Suprapubic skin (tissue), 4 donors: ENCODE data around the gene ZSWIM6. TPM values are rescaled to one million over a fixed set of nuclear protein-coding genes. Genes with fewer than 3 reads are reported as not detected.

Experiments
- DNase-seq, 2 donors: peaks; one replicate each; pipeline ENCODE4 v3.0.0-alpha.2; 2019; ENCODE audit warnings: low spot score in 2 of 2
- H3K27ac ChIP-seq: fragments of 200-600 bp; sonication (generic); one replicate; pipeline ENCODE4 v1.5.1; 2019
- H3K27me3 ChIP-seq: fragments of 200-600 bp; sonication (generic); one replicate; pipeline ENCODE4 v1.5.1; 2019
- H3K36me3 ChIP-seq: fragments of 200-600 bp; sonication (generic); one replicate; pipeline ENCODE4 v1.5.1; 2019
- H3K4me1 ChIP-seq: fragments of 200-600 bp; sonication (generic); one replicate; pipeline ENCODE4 v1.5.1; 2019
- H3K4me3 ChIP-seq: fragments of 200-600 bp; sonication (generic); one replicate; pipeline ENCODE4 v1.5.1; 2019; ENCODE audit warnings: mild to moderate bottlenecking
- H3K9me3 ChIP-seq: fragments of 200-600 bp; sonication (generic); one replicate; pipeline ENCODE4 v1.5.1; 2019
- EP300 ChIP-seq: sonication (generic); formaldehyde crosslinking; IDR thresholded peaks from one replicate; pipeline ENCODE4 v1.6.1; 2017; ENCODE audit warnings: antibody characterized with exemption
- POLR2A ChIP-seq, 2 donors: fragments of 450-650 bp; IDR thresholded peaks; one replicate each; pipeline ENCODE4 v1.6.1; 2017; ENCODE audit warnings: antibody characterized with exemption in 2 of 2, mild to moderate bottlenecking in 2 of 2, moderate library complexity in 2 of 2
- POLR2AphosphoS5 ChIP-seq, 3 donors: sonication (generic); formaldehyde crosslinking; IDR thresholded peaks; one replicate each; pipeline ENCODE4 v1.6.1; 2017; ENCODE audit warnings: antibody characterized with exemption in 3 of 3
- WGBS: methylation state at CpG from one replicate; pipeline ENCODE4 v1.1.5; 2018; 5-methylcytosine and 5-hydroxymethylcytosine counted together
- total RNA-seq, 4 donors: library from RNA; depleted of rRNA; stranded (reverse); fragments of >200 nt; gene quantifications; one replicate each; pipeline ENCODE4 v1.1.0, GENCODE V29; 2016
- TF ChIP-seq, protein P1 (sequence below), 2 donors: fragments of 200-600 bp in 1 of 2; fragments of 450-650 bp in 1 of 2; sonication (generic) in 1 of 2; IDR thresholded peaks; one replicate each; pipeline ENCODE4 v1.5.1; 2016 to 2019; ENCODE audit warnings: antibody characterized with exemption in 2 of 2, mild to moderate bottlenecking in 1 of 2, moderate library complexity in 1 of 2

Gene ZSWIM6
- total RNA-seq, 4 donors from 2014 or later, result 7.3 to 12.2 (median 8.2) TPM

- no peak overlapping the region for H3K27ac ChIP-seq
- H3K4me3 ChIP-seq, result no peak overlapping the region
- TF ChIP-seq EP300, result no peak
- TF ChIP-seq POLR2AphosphoS5 (IDR thresholded peaks at IDR 0.05), result no peak
- no peak for TF ChIP-seq POLR2A (IDR thresholded peaks at IDR 0.05)
- TF ChIP-seq, protein P1, sequence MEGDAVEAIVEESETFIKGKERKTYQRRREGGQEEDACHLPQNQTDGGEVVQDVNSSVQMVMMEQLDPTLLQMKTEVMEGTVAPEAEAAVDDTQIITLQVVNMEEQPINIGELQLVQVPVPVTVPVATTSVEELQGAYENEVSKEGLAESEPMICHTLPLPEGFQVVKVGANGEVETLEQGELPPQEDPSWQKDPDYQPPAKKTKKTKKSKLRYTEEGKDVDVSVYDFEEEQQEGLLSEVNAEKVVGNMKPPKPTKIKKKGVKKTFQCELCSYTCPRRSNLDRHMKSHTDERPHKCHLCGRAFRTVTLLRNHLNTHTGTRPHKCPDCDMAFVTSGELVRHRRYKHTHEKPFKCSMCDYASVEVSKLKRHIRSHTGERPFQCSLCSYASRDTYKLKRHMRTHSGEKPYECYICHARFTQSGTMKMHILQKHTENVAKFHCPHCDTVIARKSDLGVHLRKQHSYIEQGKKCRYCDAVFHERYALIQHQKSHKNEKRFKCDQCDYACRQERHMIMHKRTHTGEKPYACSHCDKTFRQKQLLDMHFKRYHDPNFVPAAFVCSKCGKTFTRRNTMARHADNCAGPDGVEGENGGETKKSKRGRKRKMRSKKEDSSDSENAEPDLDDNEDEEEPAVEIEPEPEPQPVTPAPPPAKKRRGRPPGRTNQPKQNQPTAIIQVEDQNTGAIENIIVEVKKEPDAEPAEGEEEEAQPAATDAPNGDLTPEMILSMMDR (IDR thresholded peaks at IDR 0.05), result no peak
- no peaks in the 10 kb centered on the region for H3K36me3 ChIP-seq
- DNase-seq, result no peak
- no peaks in the 10 kb centered on the region for H3K9me3 ChIP-seq
- WGBS, result 83% methylated on average over 4 of the region's 4 CpGs
- peaks cover 12% of the 10 kb centered on the region for H3K4me1 ChIP-seq
- H3K27me3 ChIP-seq, result no peaks in the 10 kb centered on the region
These were observed 132.5 kb downstream of the ZSWIM6 start for GRCh38 chr5:61464512-61464911.

GRCh38 chr5:61465066-61465465 is 133.0 kb downstream of the ZSWIM6 start:
- TF ChIP-seq, protein P1 (IDR thresholded peaks at IDR 0.05), result no peak
- TF ChIP-seq EP300 (no peak), POLR2A (IDR thresholded peaks at IDR 0.05) (no peak), POLR2AphosphoS5 (IDR thresholded peaks at IDR 0.05) (no peak)
- Histone ChIP-seq H3K27me3 (no peaks in the 10 kb centered on the region), H3K27ac (no peak overlapping the region), H3K4me1 (peaks cover 12% of the 10 kb centered on the region), H3K9me3 (no peaks in the 10 kb centered on the region), H3K36me3 (no peaks in the 10 kb centered on the region), H3K4me3 (no peak overlapping the region)
- DNase-seq, result no peak
- 80% methylated on average over 1 of the region's 1 CpG for WGBS

GRCh38 chr5:61465496-61465895 is 133.4 kb downstream of the ZSWIM6 start:
- no peaks in the 10 kb centered on the region for H3K27me3 ChIP-seq
- H3K9me3 ChIP-seq, result no peaks in the 10 kb centered on the region
- 97% methylated on average over 1 of the region's 1 CpG for WGBS
- TF ChIP-seq EP300 (no peak), POLR2A (IDR thresholded peaks at IDR 0.05) (no peak), POLR2AphosphoS5 (IDR thresholded peaks at IDR 0.05) (no peak)
- TF ChIP-seq, protein P1 (IDR thresholded peaks at IDR 0.05), result no peak
- no peak overlapping the region for H3K4me3 ChIP-seq
- no peak overlapping the region for H3K27ac ChIP-seq
- peaks cover 12% of the 10 kb centered on the region for H3K4me1 ChIP-seq
- H3K36me3 ChIP-seq, result no peaks in the 10 kb centered on the region
- no peak for DNase-seq

- no peak overlapping the region for H3K27ac ChIP-seq
- 75% methylated on average over 1 of the region's 1 CpG for WGBS
- TF ChIP-seq POLR2A (IDR thresholded peaks at IDR 0.05) (no peak), POLR2AphosphoS5 (IDR thresholded peaks at IDR 0.05) (no peak), EP300 (no peak)
- TF ChIP-seq, protein P1 (IDR thresholded peaks at IDR 0.05), result no peak
- no peaks in the 10 kb centered on the region for H3K9me3 ChIP-seq
- no peaks in the 10 kb centered on the region for H3K36me3 ChIP-seq
- H3K4me1 ChIP-seq, result peaks cover 12% of the 10 kb centered on the region
- DNase-seq, result no peak
- no peak overlapping the region for H3K4me3 ChIP-seq
- H3K27me3 ChIP-seq, result no peaks in the 10 kb centered on the region
These were observed 134.0 kb downstream of the ZSWIM6 start for GRCh38 chr5:61466017-61466416.

DNA sequence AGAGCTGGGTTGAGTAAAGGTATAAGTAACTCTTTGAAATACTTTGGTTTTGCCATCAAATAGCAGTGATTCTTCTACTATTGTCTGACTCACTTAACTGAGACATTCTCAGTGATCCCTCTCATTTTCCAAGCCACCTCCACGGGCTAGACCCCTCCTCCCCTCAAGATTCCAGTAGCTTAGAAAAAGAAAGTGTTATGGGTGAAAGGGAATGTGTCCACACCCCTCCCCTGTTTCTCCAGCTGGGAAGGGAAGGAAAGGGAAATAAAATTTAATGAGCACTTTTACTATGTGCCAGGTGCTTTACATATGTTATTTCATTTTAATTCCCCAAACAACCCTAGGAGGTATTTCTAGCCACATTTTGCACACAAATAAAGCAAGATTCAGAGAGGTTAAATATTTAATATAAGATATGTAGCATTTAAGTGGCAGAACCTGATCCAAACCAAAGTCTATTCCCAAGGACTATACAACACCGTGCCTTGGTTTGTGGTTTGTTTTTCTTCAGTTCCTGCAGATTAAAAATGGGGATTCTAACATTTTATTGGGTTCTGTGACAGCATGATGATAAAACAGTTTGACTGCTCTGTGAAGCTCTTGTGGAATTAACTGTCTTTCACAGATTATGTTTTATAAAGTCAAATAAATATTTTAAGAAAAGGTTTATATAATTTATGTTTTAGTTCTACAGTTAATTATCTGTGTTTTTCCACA is 135.9 kb downstream of the ZSWIM6 start:
- no peak overlapping the region for H3K4me3 ChIP-seq
- H3K4me1 ChIP-seq, result peaks cover 6% of the 10 kb centered on the region
- DNase-seq, result no peak
- H3K27ac ChIP-seq, result no peak overlapping the region
- no peaks in the 10 kb centered on the region for H3K9me3 ChIP-seq
- 15% methylated on average over 2 of the region's 2 CpGs for WGBS
- TF ChIP-seq POLR2AphosphoS5 (IDR thresholded peaks at IDR 0.05) (no peak), POLR2A (IDR thresholded peaks at IDR 0.05) (no peak), EP300 (no peak)
- TF ChIP-seq, protein P1 (IDR thresholded peaks at IDR 0.05), result no peak
- H3K27me3 ChIP-seq, result no peaks in the 10 kb centered on the region
- H3K36me3 ChIP-seq, result no peaks in the 10 kb centered on the region
